Activated B cell treated with CpG ODN at 0.5 μM for 24 hours (primary cell): ENCODE results near the gene AMBN. TPM values are rescaled to one million over a fixed set of nuclear protein-coding genes. Genes with fewer than 3 reads are reported as not detected.

Experiments
- ATAC-seq: fragments of 200-7000 bp; cut with Tn5 transposase; one replicate; pipeline ENCODE4 v1.10.0; 2021; ENCODE audit warnings: low read depth, mild to moderate bottlenecking, moderate library complexity
- CTCF ChIA-PET: fragments of 350-600 bp; sonication (Branson Sonifier 250); formaldehyde crosslinking; loops from one replicate; lab custom pipeline; 2021; ENCODE audit warnings: antibody characterized with exemption; lab: Charles Lee
- POLR2A ChIA-PET: fragments of 350-600 bp; sonication (Branson Sonifier 250); formaldehyde crosslinking; loops from one replicate; lab custom pipeline; 2021; ENCODE audit warnings: antibody characterized with exemption; lab: Charles Lee
- DNase-seq: peaks from one replicate; pipeline ENCODE4 v3.0.0; 2022
- H3K27ac Mint-ChIP-seq: one replicate; pipeline ENCODE4 v1.8.0; 2020; ENCODE audit warnings: mixed read lengths
- H3K27me3 Mint-ChIP-seq: one replicate; pipeline ENCODE4 v1.8.0; 2021; ENCODE audit warnings: mixed read lengths
- H3K36me3 Mint-ChIP-seq: one replicate; pipeline ENCODE4 v1.8.0; 2021; ENCODE audit warnings: low read depth, mixed read lengths
- H3K4me1 Mint-ChIP-seq: one replicate; pipeline ENCODE4 v1.8.0; 2021; ENCODE audit warnings: mixed read lengths
- H3K4me3 Mint-ChIP-seq: one replicate; pipeline ENCODE4 v1.8.0; 2020; ENCODE audit warnings: mild to moderate bottlenecking, mixed read lengths
- H3K9me3 Mint-ChIP-seq: one replicate; pipeline ENCODE4 v1.8.0; 2020; ENCODE audit warnings: mixed read lengths
- CTCF ChIP-seq: fragments of 200-600 bp; IDR thresholded peaks from one replicate; pipeline ENCODE4 v1.8.0; 2022; ENCODE audit warnings: antibody characterized with exemption, mild to moderate bottlenecking
- intact Hi-C: fragments of 100-400 bp; cut with micrococcal nuclease; formaldehyde crosslinking; loops from one replicate; pipeline ENCODE4 v1.15.1; 2024
- total RNA-seq: library from RNA; stranded (reverse); gene quantifications from 2 replicates; pipeline ENCODE4 v1.2.3, GENCODE V29; 2022

AMBN gene
- total RNA-seq, 1 donor from 2014 or later = not detected

DNA sequence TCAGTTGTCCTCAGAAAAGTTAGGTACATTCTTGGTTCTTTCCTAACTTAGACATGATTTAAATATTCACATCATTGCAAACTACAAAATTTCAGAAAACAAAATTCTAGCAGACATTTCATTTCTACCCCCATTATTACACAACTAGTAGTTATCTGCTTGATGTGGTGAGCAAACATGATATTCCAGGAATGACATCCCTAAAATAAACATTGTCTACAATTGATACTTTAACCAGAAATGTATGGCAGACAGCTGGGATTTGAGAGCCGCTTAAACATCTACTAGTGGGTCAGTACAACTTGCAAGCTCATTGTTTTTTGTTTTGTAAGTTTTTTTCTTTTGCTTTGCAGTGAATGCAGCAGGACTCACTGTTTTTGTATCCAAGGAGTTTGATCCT is 32.1 kb upstream of the AMBN start:
- H3K27me3 Mint-ChIP-seq = no peaks in the 10 kb centered on the region
- ChIA-PET POLR2A (no interaction called here), CTCF (no interaction called here)
- intact Hi-C loops = loop anchor here (1.0 to 5.0 kb wide), 2 partner anchors 871 to 1243 kb away; no protein-coding TSS in a partner anchor
- H3K4me1 Mint-ChIP-seq = peaks cover 9% of the 10 kb centered on the region
- no peak for DNase-seq
- no peak overlapping the region for H3K27ac Mint-ChIP-seq
- TF ChIP-seq CTCF = no peak
- H3K4me3 Mint-ChIP-seq = no peak overlapping the region
- ATAC-seq = no peak
- no peaks in the 10 kb centered on the region for H3K9me3 Mint-ChIP-seq
- no peaks in the 10 kb centered on the region for H3K36me3 Mint-ChIP-seq

- CTCF ChIA-PET = no interaction called here
- H3K9me3 Mint-ChIP-seq = no peaks in the 10 kb centered on the region
Measured at GRCh38 chr4:70564033-70564432, 28.0 kb upstream of the AMBN start.

GRCh38 chr4:70570796-70571195 is 21.3 kb upstream of the AMBN start:
- Mint-ChIP-seq H3K36me3 (no peaks in the 10 kb centered on the region), H3K27ac (no peak overlapping the region), H3K4me1 (no peaks in the 10 kb centered on the region), H3K4me3 (no peak overlapping the region), H3K9me3 (no peaks in the 10 kb centered on the region), H3K27me3 (peaks cover 12% of the 10 kb centered on the region)
- ChIA-PET POLR2A (no interaction called here), CTCF (no interaction called here)
- intact Hi-C loops = no loop called here
- no peak for TF ChIP-seq CTCF
- no peak for ATAC-seq
- DNase-seq = no peak

More at GRCh38 chr4:70564033-70564432, 28.0 kb upstream of the AMBN start:
- DNase-seq (no peak), ATAC-seq (no peak)
- Mint-ChIP-seq H3K27ac (no peak overlapping the region), H3K4me3 (no peak overlapping the region), H3K4me1 (peaks cover 4% of the 10 kb centered on the region), H3K27me3 (peaks cover 2% of the 10 kb centered on the region), H3K36me3 (no peaks in the 10 kb centered on the region)
- intact Hi-C loops = no loop called here
- POLR2A ChIA-PET = no interaction called here
- no peak for TF ChIP-seq CTCF

DNA sequence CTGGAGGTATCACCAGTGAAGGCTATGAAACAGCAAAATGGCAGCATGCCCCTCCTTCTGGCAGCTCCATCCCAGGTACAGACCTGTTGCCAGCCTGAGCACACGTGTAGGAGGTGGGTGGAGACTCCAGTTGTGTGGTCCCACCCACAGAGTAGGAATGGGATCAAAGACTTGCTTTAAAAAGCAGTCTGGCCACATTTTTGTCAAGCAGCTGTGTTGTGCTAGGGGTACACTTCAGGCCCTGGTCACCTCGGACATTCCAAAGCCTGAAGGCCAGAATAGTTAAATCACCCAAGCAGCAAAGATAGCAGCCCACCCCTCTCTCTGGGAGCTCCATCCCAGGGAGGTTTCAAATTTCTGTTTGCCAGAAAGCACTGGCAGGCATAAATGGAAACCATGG is 20.3 kb upstream of the AMBN start:
- Mint-ChIP-seq H3K27ac (no peak overlapping the region), H3K27me3 (peaks cover 14% of the 10 kb centered on the region), H3K4me3 (no peak overlapping the region), H3K9me3 (no peaks in the 10 kb centered on the region), H3K36me3 (no peaks in the 10 kb centered on the region), H3K4me1 (no peaks in the 10 kb centered on the region)
- POLR2A ChIA-PET = no interaction called here
- no peak for TF ChIP-seq CTCF
- ATAC-seq = no peak
- no peak for DNase-seq
- intact Hi-C loops = no loop called here
- CTCF ChIA-PET = no interaction called here

DNA sequence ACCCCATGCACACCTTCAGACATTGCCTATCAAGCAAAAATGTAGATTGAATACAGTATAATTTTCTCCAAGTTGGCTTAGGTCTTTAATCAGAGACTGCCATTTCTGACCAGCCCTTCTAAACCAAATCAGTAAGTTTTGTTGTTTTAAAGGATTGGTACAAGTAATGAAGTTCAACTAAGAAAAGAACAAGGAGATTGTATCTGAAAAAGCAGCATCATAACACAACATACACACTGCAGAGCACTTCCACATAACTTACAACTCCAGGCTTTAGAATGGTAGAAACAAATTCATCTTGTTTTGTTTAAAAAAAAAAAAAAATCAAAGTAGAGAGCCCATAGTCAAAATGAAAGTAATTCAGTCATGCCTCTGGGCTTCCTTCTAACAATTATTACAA is 16.1 kb upstream of the AMBN start:
- no peaks in the 10 kb centered on the region for H3K9me3 Mint-ChIP-seq
- POLR2A ChIA-PET = no interaction called here
- H3K27me3 Mint-ChIP-seq = peaks cover 19% of the 10 kb centered on the region
- H3K27ac Mint-ChIP-seq = no peak overlapping the region
- H3K4me3 Mint-ChIP-seq = no peak overlapping the region
- H3K4me1 Mint-ChIP-seq = no peaks in the 10 kb centered on the region
- no peak for TF ChIP-seq CTCF
- intact Hi-C loops = no loop called here
- H3K36me3 Mint-ChIP-seq = no peaks in the 10 kb centered on the region
- ATAC-seq = no peak
- CTCF ChIA-PET = no interaction called here
- DNase-seq = no peak
